Panc1 (cell line): ENCODE measurements around the gene IDUA. TPM values are rescaled to one million over a fixed set of nuclear protein-coding genes. Genes with fewer than 3 reads are reported as not detected.

Experiments used
- ATAC-seq: fragments of 200-7000 bp; cut with Tn5 transposase; 2 replicates; pipeline ENCODE4 v1.9.1; 2020; ENCODE audit warnings: mild to moderate bottlenecking, moderate library complexity
- BruUV-seq: library from RNA; stranded (reverse); fragments of 400-500 nt; replicated peaks from 2 replicates; lab custom pipeline; 2021; lab: Mats Ljungman, UMichigan
- CTCF ChIA-PET: fragments of 300-600 bp; sonication (Branson Sonifier 250); formaldehyde crosslinking; loops from one replicate; lab custom pipeline; 2022; ENCODE audit warnings: antibody characterized with exemption; lab: Charles Lee
- POLR2A ChIA-PET: fragments of 300-600 bp; sonication (Branson Sonifier 250); formaldehyde crosslinking; loops from one replicate; lab custom pipeline; 2022; ENCODE audit warnings: antibody characterized with exemption; lab: Charles Lee
- DNase-seq: peaks from one replicate; pipeline ENCODE4 v3.0.0-alpha.2; 2010; ENCODE audit warnings: low read depth, low spot score
- H3K27ac ChIP-seq: 2 replicates; pipeline ENCODE4 v1.5.1; 2011; ENCODE audit warnings: mild to moderate bottlenecking, low read length, inconsistent platforms
- H3K27me3 ChIP-seq: fragments of 200-500 bp; sonication (Bioruptor generic); 2 replicates; pipeline ENCODE4 v1.6.0; 2014; ENCODE audit warnings: low read length, inconsistent platforms; ENCODE audit not compliant: control insufficient read depth, insufficient read depth
- H3K36me3 ChIP-seq: fragments of 200-500 bp; sonication (Bioruptor generic); 2 replicates; pipeline ENCODE4 v1.5.1; 2014; ENCODE audit warnings: inconsistent platforms, mild to moderate bottlenecking, low read length, moderate library complexity; ENCODE audit not compliant: control insufficient read depth, insufficient read depth
- H3K4me1 ChIP-seq: 2 replicates; pipeline ENCODE4 v1.5.1; 2011; ENCODE audit warnings: inconsistent platforms, mild to moderate bottlenecking, low read length, moderate library complexity; ENCODE audit not compliant: control insufficient read depth, insufficient read depth
- H3K4me3 ChIP-seq, 2 experiments: 2 replicates each; pipeline ENCODE4 v1.5.1; 2011 to 2012; ENCODE audit warnings: low read depth in 2 of 2, low read length in 2 of 2, mild to moderate bottlenecking in 2 of 2, inconsistent platforms in 1 of 2, moderate library complexity in 1 of 2
- H3K9me3 ChIP-seq: fragments of 200-500 bp; sonication (Bioruptor generic); 2 replicates; pipeline ENCODE4 v1.5.1; 2014; ENCODE audit warnings: low read depth, mild to moderate bottlenecking, inconsistent platforms, low read length, moderate library complexity; ENCODE audit not compliant: control insufficient read depth, insufficient read depth
- POLR2AphosphoS5 ChIP-seq: IDR thresholded peaks from 2 replicates; pipeline ENCODE4 v1.6.1; 2012; ENCODE audit warnings: mild to moderate bottlenecking, low read depth, low read length, moderate library complexity
- SIN3A ChIP-seq: IDR thresholded peaks from 2 replicates; pipeline ENCODE4 v1.6.1; 2012; ENCODE audit warnings: low read depth, mild to moderate bottlenecking, low read length, moderate library complexity, borderline replicate concordance; ENCODE audit not compliant: insufficient read depth
- TCF7L2 ChIP-seq: IDR thresholded peaks from 2 replicates; pipeline ENCODE4 v1.6.1; 2011; ENCODE audit warnings: mild to moderate bottlenecking, low read depth, low read length, inconsistent platforms
- in situ Hi-C: cut with HindIII; loops from 2 replicates; pipeline ENCODE4 v1.10.0; 2016; ENCODE audit warnings: low sequenced_read_pairs, low pct_unique_long_range_greater_than_20kb
- intact Hi-C: fragments of 100-400 bp; cut with micrococcal nuclease; formaldehyde crosslinking; loops from one replicate; pipeline ENCODE4 v1.10.0; 2022; ENCODE audit not compliant: unreplicated experiment
- total RNA-seq: library from RNA; stranded (reverse); gene quantifications from one replicate; pipeline ENCODE4 v1.2.1, GENCODE V29; 2021; ENCODE audit not compliant: unreplicated experiment
- TF ChIP-seq, protein P1 (sequence below): fragments of 450-650 bp; IDR thresholded peaks from 2 replicates; pipeline ENCODE4 v1.5.1; 2017; ENCODE audit warnings: mild to moderate bottlenecking
- TF ChIP-seq, protein P2 (sequence below), 2 experiments: IDR thresholded peaks; 2 replicates each; pipeline ENCODE4 v1.6.1; 2011 to 2012; ENCODE audit warnings: low read depth in 2 of 2, control low read depth in 1 of 2, low read length in 1 of 2, mild to moderate bottlenecking in 1 of 2, moderate library complexity in 1 of 2; ENCODE audit not compliant: insufficient read depth in 1 of 2

Gene IDUA
- total RNA-seq, 1 experiment from 2014 or later: 30.6 TPM

- Histone ChIP-seq H3K27me3 (no peaks in the 10 kb centered on the region), H3K27ac (no peak overlapping the region), H3K4me3 (no peak overlapping the region), H3K4me1 (no peaks in the 10 kb centered on the region), H3K36me3 (no peaks in the 10 kb centered on the region), H3K9me3 (no peaks in the 10 kb centered on the region)
- no TSS peak for BruUV-seq
- in situ Hi-C loops (no loop called here), intact Hi-C loops (no loop called here)
- POLR2A ChIA-PET: no interaction called here
- DNase-seq (no peak), ATAC-seq (no peak)
- TF ChIP-seq, protein P1, sequence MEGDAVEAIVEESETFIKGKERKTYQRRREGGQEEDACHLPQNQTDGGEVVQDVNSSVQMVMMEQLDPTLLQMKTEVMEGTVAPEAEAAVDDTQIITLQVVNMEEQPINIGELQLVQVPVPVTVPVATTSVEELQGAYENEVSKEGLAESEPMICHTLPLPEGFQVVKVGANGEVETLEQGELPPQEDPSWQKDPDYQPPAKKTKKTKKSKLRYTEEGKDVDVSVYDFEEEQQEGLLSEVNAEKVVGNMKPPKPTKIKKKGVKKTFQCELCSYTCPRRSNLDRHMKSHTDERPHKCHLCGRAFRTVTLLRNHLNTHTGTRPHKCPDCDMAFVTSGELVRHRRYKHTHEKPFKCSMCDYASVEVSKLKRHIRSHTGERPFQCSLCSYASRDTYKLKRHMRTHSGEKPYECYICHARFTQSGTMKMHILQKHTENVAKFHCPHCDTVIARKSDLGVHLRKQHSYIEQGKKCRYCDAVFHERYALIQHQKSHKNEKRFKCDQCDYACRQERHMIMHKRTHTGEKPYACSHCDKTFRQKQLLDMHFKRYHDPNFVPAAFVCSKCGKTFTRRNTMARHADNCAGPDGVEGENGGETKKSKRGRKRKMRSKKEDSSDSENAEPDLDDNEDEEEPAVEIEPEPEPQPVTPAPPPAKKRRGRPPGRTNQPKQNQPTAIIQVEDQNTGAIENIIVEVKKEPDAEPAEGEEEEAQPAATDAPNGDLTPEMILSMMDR: no peak
- no peak for TF ChIP-seq TCF7L2
- no peak for TF ChIP-seq SIN3A
- no peak for TF ChIP-seq POLR2AphosphoS5
- TF ChIP-seq, protein P2, sequence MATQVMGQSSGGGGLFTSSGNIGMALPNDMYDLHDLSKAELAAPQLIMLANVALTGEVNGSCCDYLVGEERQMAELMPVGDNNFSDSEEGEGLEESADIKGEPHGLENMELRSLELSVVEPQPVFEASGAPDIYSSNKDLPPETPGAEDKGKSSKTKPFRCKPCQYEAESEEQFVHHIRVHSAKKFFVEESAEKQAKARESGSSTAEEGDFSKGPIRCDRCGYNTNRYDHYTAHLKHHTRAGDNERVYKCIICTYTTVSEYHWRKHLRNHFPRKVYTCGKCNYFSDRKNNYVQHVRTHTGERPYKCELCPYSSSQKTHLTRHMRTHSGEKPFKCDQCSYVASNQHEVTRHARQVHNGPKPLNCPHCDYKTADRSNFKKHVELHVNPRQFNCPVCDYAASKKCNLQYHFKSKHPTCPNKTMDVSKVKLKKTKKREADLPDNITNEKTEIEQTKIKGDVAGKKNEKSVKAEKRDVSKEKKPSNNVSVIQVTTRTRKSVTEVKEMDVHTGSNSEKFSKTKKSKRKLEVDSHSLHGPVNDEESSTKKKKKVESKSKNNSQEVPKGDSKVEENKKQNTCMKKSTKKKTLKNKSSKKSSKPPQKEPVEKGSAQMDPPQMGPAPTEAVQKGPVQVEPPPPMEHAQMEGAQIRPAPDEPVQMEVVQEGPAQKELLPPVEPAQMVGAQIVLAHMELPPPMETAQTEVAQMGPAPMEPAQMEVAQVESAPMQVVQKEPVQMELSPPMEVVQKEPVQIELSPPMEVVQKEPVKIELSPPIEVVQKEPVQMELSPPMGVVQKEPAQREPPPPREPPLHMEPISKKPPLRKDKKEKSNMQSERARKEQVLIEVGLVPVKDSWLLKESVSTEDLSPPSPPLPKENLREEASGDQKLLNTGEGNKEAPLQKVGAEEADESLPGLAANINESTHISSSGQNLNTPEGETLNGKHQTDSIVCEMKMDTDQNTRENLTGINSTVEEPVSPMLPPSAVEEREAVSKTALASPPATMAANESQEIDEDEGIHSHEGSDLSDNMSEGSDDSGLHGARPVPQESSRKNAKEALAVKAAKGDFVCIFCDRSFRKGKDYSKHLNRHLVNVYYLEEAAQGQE (IDR thresholded peaks at IDR 0.05; ENCODE audit: insufficient read depth in 1 of 2, low read depth in 2 of 2, low read length in 1 of 2): no peak
- CTCF ChIA-PET: interaction anchor here (0.7 kb wide), 1 partner anchor 183 kb away, joined by 3 read pairs; no protein-coding TSS in a partner anchor
Measured at GRCh38 chr4:948936-949300, 37.9 kb upstream of the IDUA start.

DNA sequence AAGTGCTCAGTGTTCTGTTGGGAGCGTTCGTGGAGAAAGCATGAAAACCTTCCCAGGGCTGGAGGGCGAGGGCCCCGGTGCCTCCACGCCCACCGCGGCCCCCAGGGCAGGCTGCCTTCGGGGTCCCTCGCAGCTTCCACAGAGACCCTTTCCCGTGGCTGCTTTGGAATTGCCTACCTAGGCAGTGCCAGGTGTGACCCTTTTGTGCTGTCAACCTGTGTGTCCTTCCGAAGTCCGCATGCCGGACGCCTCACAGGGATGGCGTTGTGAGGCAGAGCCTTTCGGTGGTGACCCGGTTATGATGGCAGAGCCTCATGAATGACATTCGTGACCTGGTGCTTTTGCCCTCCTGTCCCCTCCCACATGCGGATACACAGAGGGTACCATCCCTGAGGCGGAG is 37.2 kb upstream of the IDUA start:
- H3K27me3 ChIP-seq: no peaks in the 10 kb centered on the region
- TF ChIP-seq POLR2AphosphoS5 (no peak), SIN3A (no peak), TCF7L2 (no peak)
- TF ChIP-seq, protein P1: no peak
- TF ChIP-seq, protein P2 (IDR thresholded peaks at IDR 0.05; ENCODE audit: insufficient read depth in 1 of 2, low read depth in 2 of 2, low read length in 1 of 2): no peak
- CTCF ChIA-PET: no interaction called here
- no peaks in the 10 kb centered on the region for H3K4me1 ChIP-seq
- POLR2A ChIA-PET: no interaction called here
- H3K9me3 ChIP-seq: no peaks in the 10 kb centered on the region
- no peak overlapping the region for H3K27ac ChIP-seq
- BruUV-seq: no TSS peak
- intact Hi-C loops (no loop called here), in situ Hi-C loops (no loop called here)
- H3K36me3 ChIP-seq: no peaks in the 10 kb centered on the region
- DNase-seq (no peak), ATAC-seq (no peak)
- no peak overlapping the region for H3K4me3 ChIP-seq
